GM23248 (cell line): ENCODE measurements around the gene DDIAS. TPM values are rescaled to one million over a fixed set of nuclear protein-coding genes. Genes with fewer than 3 reads are reported as not detected.

Experiments
- DNase-seq: peaks from one replicate; pipeline ENCODE4 v3.0.0-alpha.2; 2015
- H2AFZ ChIP-seq: fragments of 200-600 bp; sonication (generic); 2 replicates; pipeline ENCODE4 v1.6.1; 2016; ENCODE audit warnings: antibody characterized with exemption
- H3F3A ChIP-seq: fragments of 200-600 bp; sonication (generic); 2 replicates; pipeline ENCODE4 v1.6.1; 2016; ENCODE audit warnings: mild to moderate bottlenecking, antibody characterized with exemption, mixed run types; ENCODE audit not compliant: insufficient read depth
- H3K27ac ChIP-seq: fragments of 200-600 bp; sonication (generic); 2 replicates; pipeline ENCODE4 v1.5.1; 2016; ENCODE audit warnings: mild to moderate bottlenecking
- H3K27me3 ChIP-seq: fragments of 200-600 bp; sonication (generic); replicated peaks from 2 replicates; pipeline ENCODE4 v1.6.1; 2016; ENCODE audit warnings: mild to moderate bottlenecking; ENCODE audit not compliant: insufficient read depth
- H3K36me3 ChIP-seq: fragments of 200-600 bp; sonication (generic); 2 replicates; pipeline ENCODE4 v1.6.1; 2016; ENCODE audit warnings: low read depth, mild to moderate bottlenecking
- H3K4me1 ChIP-seq: fragments of 200-600 bp; sonication (generic); 2 replicates; pipeline ENCODE4 v1.6.1; 2016; ENCODE audit warnings: mild to moderate bottlenecking; ENCODE audit not compliant: insufficient read depth
- H3K4me2 ChIP-seq: fragments of 200-600 bp; sonication (generic); one replicate; pipeline ENCODE4 v1.6.1; 2016; ENCODE audit warnings: mild to moderate bottlenecking; ENCODE audit not compliant: unreplicated experiment
- H3K4me3 ChIP-seq: fragments of 200-600 bp; sonication (generic); 2 replicates; pipeline ENCODE4 v1.5.1; 2016; ENCODE audit warnings: mild to moderate bottlenecking
- H3K79me2 ChIP-seq: fragments of 200-600 bp; sonication (generic); 2 replicates; pipeline ENCODE4 v1.6.1; 2016; ENCODE audit warnings: mild to moderate bottlenecking; ENCODE audit not compliant: insufficient read depth
- H3K9ac ChIP-seq: fragments of 200-600 bp; sonication (generic); 2 replicates; pipeline ENCODE4 v1.6.1; 2016; ENCODE audit warnings: mild to moderate bottlenecking
- H3K9me2 ChIP-seq: fragments of 200-600 bp; sonication (generic); 2 replicates; pipeline ENCODE4 v1.6.1; 2016; ENCODE audit warnings: mixed run types, mild to moderate bottlenecking, moderate library complexity; ENCODE audit not compliant: insufficient read depth
- H3K9me3 ChIP-seq: fragments of 200-600 bp; sonication (generic); one replicate; pipeline ENCODE4 v1.6.1; 2017; ENCODE audit warnings: low read depth
- H4K20me1 ChIP-seq: fragments of 200-600 bp; sonication (generic); 2 replicates; pipeline ENCODE4 v1.6.0; 2016; ENCODE audit not compliant: insufficient read depth
- EZH2 ChIP-seq: fragments of 200-600 bp; sonication (generic); IDR thresholded peaks from 2 replicates; pipeline ENCODE4 v1.6.1; 2018; ENCODE audit warnings: antibody characterized with exemption, mild to moderate bottlenecking; ENCODE audit not compliant: insufficient read depth, poor library complexity, severe bottlenecking
- EZH2phosphoT487 ChIP-seq: fragments of 200-600 bp; sonication (generic); IDR thresholded peaks from 2 replicates; pipeline ENCODE4 v1.6.1; 2018; ENCODE audit warnings: antibody characterized with exemption, moderate library complexity, mild to moderate bottlenecking, low read depth; ENCODE audit not compliant: insufficient read depth
- WGBS, 2 experiments: methylation state at CpG; one replicate each; pipeline ENCODE4 v1.1.6; 2015 to 2017; ENCODE audit warnings: low lambda C conversion rate in 2 of 2, low coverage in 1 of 2; ENCODE audit errors: missing lambda C conversion rate in 2 of 2; 5-methylcytosine and 5-hydroxymethylcytosine counted together
- in situ Hi-C: fragments of 300-500 bp; cut with MboI; formaldehyde crosslinking; loops from 2 replicates; pipeline ENCODE4 v1.15.0; 2020
- polyA plus RNA-seq: library from polyadenylated mRNA; unstranded; fragments of >200 nt; fragmentation: Nextera tagmentation; extraction: Ambion mirVana; gene quantifications from 2 replicates; pipeline ENCODE4 v1.2.1, GENCODE V29; 2016
- total RNA-seq: library from RNA; depleted of rRNA; stranded (reverse); fragments of >200 nt; shearing (Covaris generic); gene quantifications from 2 replicates; pipeline ENCODE4 v1.2.3, GENCODE V29; 2014

Gene DDIAS
- total and polyA plus RNA-seq, 2 experiments from 2014 or later: 5.0 to 5.4 TPM

DNA sequence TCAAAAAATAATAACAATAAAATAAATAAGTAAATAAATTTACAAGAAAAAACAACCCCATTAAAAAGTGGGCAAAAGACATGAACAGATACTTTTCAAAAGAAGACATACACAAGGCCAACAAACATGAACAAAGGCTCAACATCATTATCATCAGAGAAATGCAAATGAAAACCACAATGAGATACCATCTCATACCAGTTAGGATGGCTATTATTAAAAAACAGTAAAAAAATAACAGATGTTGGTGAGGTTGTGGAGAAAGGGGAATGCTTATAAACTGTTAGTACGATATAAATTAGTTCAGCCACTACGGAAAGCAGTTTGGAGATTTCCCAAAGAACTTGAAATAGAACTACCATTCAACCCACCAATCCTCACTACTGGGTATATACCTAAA lies 45.9 kb upstream of the DDIAS start:
- Histone ChIP-seq H3K9me2 (no peaks in the 10 kb centered on the region), H3K27me3 (no peaks in the 10 kb centered on the region), H4K20me1 (no peaks in the 10 kb centered on the region), H3K9me3 (no peaks in the 10 kb centered on the region), H3K27ac (no peak overlapping the region), H3F3A (peaks cover 47% of the 10 kb centered on the region), H3K4me3 (no peak overlapping the region), H3K4me2 (no peak overlapping the region), H3K79me2 (no peaks in the 10 kb centered on the region), H3K4me1 (peaks cover 45% of the 10 kb centered on the region), H3K9ac (no peak overlapping the region), H3K36me3 (no peaks in the 10 kb centered on the region), H2AFZ (no peak overlapping the region)
- no peak for DNase-seq
- 94 to 98% methylated on average over 2 of the region's 2 CpGs for WGBS, 2 experiments
- TF ChIP-seq EZH2phosphoT487 (no peak), EZH2 (no peak)
- in situ Hi-C loops: loop anchor here (25.0 kb wide), 1 partner anchor 957 kb away; no protein-coding TSS in a partner anchor

DNA sequence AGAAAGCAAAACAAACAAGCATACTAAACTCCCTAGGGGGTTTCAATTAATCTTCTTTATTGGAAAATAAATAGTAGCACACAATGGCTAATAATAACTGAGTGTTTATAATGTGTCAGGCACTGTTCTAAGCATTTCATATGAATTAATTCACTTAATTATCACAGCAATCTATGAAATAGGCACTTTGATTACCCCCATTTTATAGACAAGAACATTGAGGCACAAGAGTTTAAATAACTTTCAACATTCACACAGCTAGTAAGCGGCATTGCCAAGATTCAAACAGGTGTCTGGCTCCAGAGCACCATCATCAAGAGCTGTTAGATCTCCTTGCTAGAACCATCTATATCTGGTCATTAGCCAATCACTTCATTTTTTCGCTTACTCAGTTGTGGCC lies 44.4 kb upstream of the DDIAS start:
- Histone ChIP-seq H3K27me3 (no peaks in the 10 kb centered on the region), H3F3A (peaks cover 47% of the 10 kb centered on the region), H3K9me2 (no peaks in the 10 kb centered on the region), H3K4me3 (no peak overlapping the region), H3K9ac (no peak overlapping the region), H3K27ac (no peak overlapping the region), H3K4me1 (peaks cover 45% of the 10 kb centered on the region), H3K4me2 (no peak overlapping the region), H3K79me2 (no peaks in the 10 kb centered on the region), H3K9me3 (no peaks in the 10 kb centered on the region), H2AFZ (no peak overlapping the region), H3K36me3 (no peaks in the 10 kb centered on the region), H4K20me1 (no peaks in the 10 kb centered on the region)
- DNase-seq: no peak
- no peak for TF ChIP-seq EZH2phosphoT487
- TF ChIP-seq EZH2: no peak
- in situ Hi-C loops: loop anchor here (25.0 kb wide), 1 partner anchor 955 kb away; no protein-coding TSS in a partner anchor
- WGBS, 2 experiments: 97 to 100% methylated on average over 2 of the region's 2 CpGs

DNA sequence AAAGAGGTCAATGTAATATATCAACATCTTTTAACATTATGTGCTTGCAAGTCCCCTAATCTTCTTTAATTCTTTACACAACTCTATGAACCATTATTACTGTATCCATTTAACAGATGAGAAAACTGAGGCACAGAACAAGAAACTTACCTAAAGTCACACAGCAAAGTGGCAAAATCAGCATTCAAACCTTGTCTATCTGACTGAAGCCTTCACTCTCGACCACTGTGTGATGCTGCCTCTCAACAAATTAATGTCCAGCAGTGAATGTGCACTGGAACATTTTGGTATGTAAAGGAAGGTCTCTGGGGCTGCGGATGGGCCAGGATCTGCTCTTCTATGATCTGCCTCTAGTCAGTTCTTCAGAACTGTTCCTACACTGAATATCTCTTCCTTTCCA lies 43.4 kb upstream of the DDIAS start:
- peak overlapping the region; percentile 56 for H3K4me3 ChIP-seq
- no peak for DNase-seq
- H2AFZ ChIP-seq: peak overlapping the region; percentile 74
- no peaks in the 10 kb centered on the region for H3K9me3 ChIP-seq
- peaks cover 45% of the 10 kb centered on the region for H3K4me1 ChIP-seq
- peak overlapping the region; percentile 69 for H3K27ac ChIP-seq
- H3F3A ChIP-seq: peaks cover 45% of the 10 kb centered on the region
- H3K79me2 ChIP-seq: no peaks in the 10 kb centered on the region
- TF ChIP-seq EZH2 (no peak), EZH2phosphoT487 (no peak)
- H3K36me3 ChIP-seq: no peaks in the 10 kb centered on the region
- in situ Hi-C loops: loop anchor here (25.0 kb wide), 1 partner anchor 954 kb away; no protein-coding TSS in a partner anchor
- no peaks in the 10 kb centered on the region for H3K27me3 ChIP-seq
- no peaks in the 10 kb centered on the region for H4K20me1 ChIP-seq
- H3K4me2 ChIP-seq: peak overlapping the region; percentile 69
- 39 to 40% methylated on average over 2 of the region's 2 CpGs for WGBS, 2 experiments
- H3K9me2 ChIP-seq: no peaks in the 10 kb centered on the region
- peak overlapping the region; percentile 55 for H3K9ac ChIP-seq

DNA sequence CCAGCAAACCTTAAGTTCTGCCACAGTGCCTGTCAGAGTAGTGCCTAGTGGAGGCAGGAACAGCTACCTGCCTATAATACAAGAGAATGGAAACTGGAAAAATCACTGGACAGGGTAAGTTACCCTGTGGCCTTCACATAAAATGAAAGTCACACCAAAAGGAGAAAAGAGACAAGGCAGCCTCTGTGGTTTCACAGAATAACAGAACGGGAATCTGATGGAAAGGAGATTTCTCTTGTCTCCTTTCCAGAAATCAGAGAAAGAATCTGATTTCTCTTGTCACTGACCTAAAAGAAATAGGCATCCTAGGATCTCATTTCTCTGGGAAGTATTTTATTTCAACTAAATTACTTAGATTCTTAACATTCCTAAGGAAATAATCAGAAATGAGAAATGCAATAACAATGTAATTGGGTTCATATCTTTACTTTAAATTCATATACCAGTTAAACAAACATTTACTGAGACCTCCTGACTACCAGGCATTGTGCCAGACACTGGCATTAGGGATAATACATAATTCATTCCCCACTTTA lies 42.9 kb upstream of the DDIAS start:
- Histone ChIP-seq H3K4me2 (peak overlapping the region; percentile 69), H3K79me2 (no peaks in the 10 kb centered on the region), H3K9me2 (no peaks in the 10 kb centered on the region), H3F3A (peaks cover 40% of the 10 kb centered on the region), H4K20me1 (no peaks in the 10 kb centered on the region), H3K9me3 (no peaks in the 10 kb centered on the region), H3K4me3 (peak overlapping the region; percentile 56), H3K27me3 (no peaks in the 10 kb centered on the region), H2AFZ (peak overlapping the region; percentile 74), H3K9ac (peak overlapping the region; percentile 55), H3K36me3 (no peaks in the 10 kb centered on the region), H3K27ac (peak overlapping the region; percentile 69), H3K4me1 (peaks cover 43% of the 10 kb centered on the region)
- in situ Hi-C loops: loop anchor here (25.0 kb wide), 1 partner anchor 954 kb away; no protein-coding TSS in a partner anchor
- no peak for TF ChIP-seq EZH2
- no peak for TF ChIP-seq EZH2phosphoT487
- DNase-seq: peak; percentile 56
- 0% methylated on average over 1 of the region's 1 CpG for WGBS, 2 experiments
